Thymus (tissue), 11 donors: Measurements from ENCODE around the gene SERPINB10. TPM values are rescaled to one million over a fixed set of nuclear protein-coding genes. Genes with fewer than 3 reads are reported as not detected.

Experiments
- DNase-seq, 9 donors: peaks; one replicate each; pipeline ENCODE4 v3.0.0-alpha.2; 2013; ENCODE audit warnings: low spot score in 9 of 9, low read depth in 6 of 9, missing footprints in 1 of 9
- H3K27ac ChIP-seq, 2 donors: one replicate each; pipeline ENCODE4 v1.5.1; 2013; ENCODE audit warnings: control low read depth in 1 of 2, low read depth in 1 of 2, low read length in 1 of 2, mild to moderate bottlenecking in 1 of 2, moderate library complexity in 1 of 2
- H3K27me3 ChIP-seq, 2 donors: one replicate each; pipeline ENCODE4 v1.5.1; 2013; ENCODE audit warnings: low read length in 1 of 2; ENCODE audit not compliant: control insufficient read depth in 2 of 2, insufficient read depth in 1 of 2
- H3K36me3 ChIP-seq, 2 donors: one replicate each; pipeline ENCODE4 v1.5.1; 2013; ENCODE audit warnings: low read length in 1 of 2, mild to moderate bottlenecking in 1 of 2, moderate library complexity in 1 of 2; ENCODE audit not compliant: control insufficient read depth in 2 of 2, insufficient read depth in 2 of 2
- H3K4me1 ChIP-seq, 2 donors: one replicate each; pipeline ENCODE4 v1.5.1; 2013; ENCODE audit warnings: low read length in 2 of 2; ENCODE audit not compliant: control insufficient read depth in 2 of 2, insufficient read depth in 2 of 2
- H3K4me3 ChIP-seq, 2 donors: one replicate each; pipeline ENCODE4 v1.5.1; 2013; ENCODE audit warnings: low read length in 2 of 2, control low read depth in 1 of 2, mild to moderate bottlenecking in 1 of 2
- H3K9me3 ChIP-seq, 2 donors: one replicate each; pipeline ENCODE4 v1.5.1; 2013; ENCODE audit warnings: low read length in 1 of 2, mild to moderate bottlenecking in 1 of 2; ENCODE audit not compliant: control insufficient read depth in 2 of 2, insufficient read depth in 1 of 2
- WGBS: extraction: QIAGEN DNeasy Blood & Tissue Kit; methylation state at CpG from one replicate; pipeline ENCODE4 v1.1.7; 2013; 5-methylcytosine and 5-hydroxymethylcytosine counted together
- polyA plus RNA-seq: library from polyadenylated mRNA; stranded (reverse); fragments of 200-250 nt; gene quantifications from one replicate; pipeline ENCODE4 v1.2.3, GENCODE V29; 2013
- total RNA-seq: library from RNA; stranded (reverse); fragments of 120-200 nt; gene quantifications from one replicate; pipeline ENCODE4 v1.2.4, GENCODE V29; 2013
- donor health status: healthy.

Gene SERPINB10
- total and polyA plus RNA-seq, 2 donors, result 1.7 to 2.5 TPM

- H3K36me3 ChIP-seq, result no peaks in the 10 kb centered on the region
- H3K27ac ChIP-seq, result no peak within 1 kb of the TSS
- no peaks in the 10 kb centered on the region for H3K9me3 ChIP-seq
- peak in 2 of 9 donors; percentile 26 to 40 for DNase-seq
- peaks cover 0 to 9% of the 10 kb centered on the region in 2 donors for H3K27me3 ChIP-seq
- no peak within 1 kb of the TSS for H3K4me3 ChIP-seq
- H3K4me1 ChIP-seq, result peaks cover 0 to 5% of the 10 kb centered on the region in 2 donors
- WGBS, result 27% methylated on average over 35 of the region's 35 CpGs
Observed at GRCh38 chr18:63949068-63949737, 41.4 kb downstream of the SERPINB10 start, which contains the start of gene HMSD. HMSD (plus strand) TSS chr18:63949301; CDS start chr18:63953456, 4,155 bp downstream.

- DNase-seq, result no peak
- no peaks in the 10 kb centered on the region for H3K9me3 ChIP-seq
- WGBS, result 91% methylated on average over 4 of the region's 4 CpGs
- peaks cover 0 to 9% of the 10 kb centered on the region in 2 donors for H3K27me3 ChIP-seq
- no peak overlapping the region for H3K4me3 ChIP-seq
- peaks cover 0 to 5% of the 10 kb centered on the region in 2 donors for H3K4me1 ChIP-seq
- no peaks in the 10 kb centered on the region for H3K36me3 ChIP-seq
- H3K27ac ChIP-seq, result no peak overlapping the region
Observed at GRCh38 chr18:63951302-63951705, 43.5 kb downstream of the SERPINB10 start.

- H3K36me3 ChIP-seq, result no peaks in the 10 kb centered on the region
- no peak overlapping the region for H3K27ac ChIP-seq
- H3K9me3 ChIP-seq, result no peaks in the 10 kb centered on the region
- WGBS, result 65% methylated on average over 5 of the region's 5 CpGs
- DNase-seq, result no peak
- no peak overlapping the region for H3K4me3 ChIP-seq
- H3K27me3 ChIP-seq, result peaks cover 0 to 8% of the 10 kb centered on the region in 2 donors
- peaks cover 0 to 5% of the 10 kb centered on the region in 2 donors for H3K4me1 ChIP-seq
Observed at GRCh38 chr18:63953811-63954210, 46.1 kb downstream of the SERPINB10 start.

GRCh38 chr18:63956755-63957154 is 49.0 kb downstream of the SERPINB10 start:
- Histone ChIP-seq H3K27ac (no peak overlapping the region), H3K27me3 (no peaks in the 10 kb centered on the region), H3K4me3 (no peak overlapping the region), H3K36me3 (no peaks in the 10 kb centered on the region), H3K9me3 (no peaks in the 10 kb centered on the region), H3K4me1 (no peaks in the 10 kb centered on the region)
- DNase-seq, result no peak
- WGBS, result 62% methylated on average over 4 of the region's 4 CpGs

GRCh38 chr18:63960891-63961290 is 53.1 kb downstream of the SERPINB10 start:
- no peak overlapping the region for H3K4me3 ChIP-seq
- WGBS, result 91% methylated on average over 1 of the region's 1 CpG
- DNase-seq, result no peak
- no peaks in the 10 kb centered on the region for H3K36me3 ChIP-seq
- H3K9me3 ChIP-seq, result no peaks in the 10 kb centered on the region
- H3K27ac ChIP-seq, result no peak overlapping the region
- H3K4me1 ChIP-seq, result no peaks in the 10 kb centered on the region
- no peaks in the 10 kb centered on the region for H3K27me3 ChIP-seq

- no peak for DNase-seq
- no peaks in the 10 kb centered on the region for H3K4me1 ChIP-seq
- no peaks in the 10 kb centered on the region for H3K27me3 ChIP-seq
- H3K27ac ChIP-seq, result no peak overlapping the region
- no peak overlapping the region for H3K4me3 ChIP-seq
- no peaks in the 10 kb centered on the region for H3K36me3 ChIP-seq
- 77% methylated on average over 5 of the region's 5 CpGs for WGBS
- no peaks in the 10 kb centered on the region for H3K9me3 ChIP-seq
Observed at GRCh38 chr18:63961435-63961980, 53.8 kb downstream of the SERPINB10 start.

GRCh38 chr18:63962137-63962536 is 54.4 kb downstream of the SERPINB10 start:
- Histone ChIP-seq H3K27me3 (no peaks in the 10 kb centered on the region), H3K4me1 (no peaks in the 10 kb centered on the region), H3K4me3 (no peak overlapping the region), H3K27ac (no peak overlapping the region), H3K36me3 (no peaks in the 10 kb centered on the region), H3K9me3 (no peaks in the 10 kb centered on the region)
- no peak for DNase-seq
- 62% methylated on average over 1 of the region's 1 CpG for WGBS

GRCh38 chr18:63963615-63964256 is 56.0 kb downstream of the SERPINB10 start:
- Histone ChIP-seq H3K36me3 (no peaks in the 10 kb centered on the region), H3K27me3 (peaks cover 0 to 5% of the 10 kb centered on the region in 2 donors), H3K27ac (no peak overlapping the region), H3K4me1 (no peaks in the 10 kb centered on the region), H3K4me3 (no peak overlapping the region), H3K9me3 (no peaks in the 10 kb centered on the region)
- WGBS, result 100% methylated on average over 1 of the region's 1 CpG
- peak in 5 of 9 donors; percentile 18 to 65 (median 34) for DNase-seq

- Histone ChIP-seq H3K4me1 (peaks cover 0 to 3% of the 10 kb centered on the region in 2 donors), H3K27me3 (peaks cover 0 to 10% of the 10 kb centered on the region in 2 donors), H3K4me3 (no peak overlapping the region), H3K9me3 (no peaks in the 10 kb centered on the region), H3K27ac (no peak overlapping the region), H3K36me3 (no peaks in the 10 kb centered on the region)
- no peak for DNase-seq
Observed at GRCh38 chr18:63964908-63965307, 57.1 kb downstream of the SERPINB10 start.
